Measurements from ENCODE around the gene SLC39A9.

GRCh38 chr14:69351911-69352310 lies 46.6 kb upstream of the SLC39A9 start:
- TF ChIP-seq MAX (IDR thresholded peaks at IDR 0.05) (no peak), EZH2phosphoT487 (IDR thresholded peaks at IDR 0.05; ENCODE audit: borderline replicate concordance) (no peak), POLR2A (IDR thresholded peaks at IDR 0.05; ENCODE audit: borderline replicate concordance, extremely low read depth, insufficient read depth, insufficient read length) (no peak), YY1 (IDR thresholded peaks at IDR 0.05; ENCODE audit: extremely low read depth, insufficient replicate concordance, low read depth, low read length) (no peak), RAD21 (IDR thresholded peaks at IDR 0.05; ENCODE audit: low read depth) (no peak), ZFX (IDR thresholded peaks at IDR 0.05) (no peak), EGR1 (IDR thresholded peaks at IDR 0.05; ENCODE audit: low read depth) (no peak), SIN3A (IDR thresholded peaks at IDR 0.05; ENCODE audit: low read depth) (no peak), POLR2AphosphoS5 (IDR thresholded peaks at IDR 0.05; ENCODE audit: low read depth, low read length) (no peak), EZH2 (IDR thresholded peaks at IDR 0.05) (no peak), ZNF274 (IDR thresholded peaks at IDR 0.05; ENCODE audit: low read depth, low read length) (no peak)
- TF ChIP-seq, protein P1, sequence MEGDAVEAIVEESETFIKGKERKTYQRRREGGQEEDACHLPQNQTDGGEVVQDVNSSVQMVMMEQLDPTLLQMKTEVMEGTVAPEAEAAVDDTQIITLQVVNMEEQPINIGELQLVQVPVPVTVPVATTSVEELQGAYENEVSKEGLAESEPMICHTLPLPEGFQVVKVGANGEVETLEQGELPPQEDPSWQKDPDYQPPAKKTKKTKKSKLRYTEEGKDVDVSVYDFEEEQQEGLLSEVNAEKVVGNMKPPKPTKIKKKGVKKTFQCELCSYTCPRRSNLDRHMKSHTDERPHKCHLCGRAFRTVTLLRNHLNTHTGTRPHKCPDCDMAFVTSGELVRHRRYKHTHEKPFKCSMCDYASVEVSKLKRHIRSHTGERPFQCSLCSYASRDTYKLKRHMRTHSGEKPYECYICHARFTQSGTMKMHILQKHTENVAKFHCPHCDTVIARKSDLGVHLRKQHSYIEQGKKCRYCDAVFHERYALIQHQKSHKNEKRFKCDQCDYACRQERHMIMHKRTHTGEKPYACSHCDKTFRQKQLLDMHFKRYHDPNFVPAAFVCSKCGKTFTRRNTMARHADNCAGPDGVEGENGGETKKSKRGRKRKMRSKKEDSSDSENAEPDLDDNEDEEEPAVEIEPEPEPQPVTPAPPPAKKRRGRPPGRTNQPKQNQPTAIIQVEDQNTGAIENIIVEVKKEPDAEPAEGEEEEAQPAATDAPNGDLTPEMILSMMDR (IDR thresholded peaks at IDR 0.05 in 2 of 3, conservative IDR thresholded peaks at IDR 0.05 in 1 of 3; ENCODE audit: borderline replicate concordance in 1 of 3, insufficient read depth in 1 of 3, low read depth in 2 of 3, low read length in 2 of 3) = no peak
- TF ChIP-seq, protein P2, sequence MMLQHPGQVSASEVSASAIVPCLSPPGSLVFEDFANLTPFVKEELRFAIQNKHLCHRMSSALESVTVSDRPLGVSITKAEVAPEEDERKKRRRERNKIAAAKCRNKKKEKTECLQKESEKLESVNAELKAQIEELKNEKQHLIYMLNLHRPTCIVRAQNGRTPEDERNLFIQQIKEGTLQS (IDR thresholded peaks at IDR 0.05) = no peak
- TF ChIP-seq, protein P3, sequence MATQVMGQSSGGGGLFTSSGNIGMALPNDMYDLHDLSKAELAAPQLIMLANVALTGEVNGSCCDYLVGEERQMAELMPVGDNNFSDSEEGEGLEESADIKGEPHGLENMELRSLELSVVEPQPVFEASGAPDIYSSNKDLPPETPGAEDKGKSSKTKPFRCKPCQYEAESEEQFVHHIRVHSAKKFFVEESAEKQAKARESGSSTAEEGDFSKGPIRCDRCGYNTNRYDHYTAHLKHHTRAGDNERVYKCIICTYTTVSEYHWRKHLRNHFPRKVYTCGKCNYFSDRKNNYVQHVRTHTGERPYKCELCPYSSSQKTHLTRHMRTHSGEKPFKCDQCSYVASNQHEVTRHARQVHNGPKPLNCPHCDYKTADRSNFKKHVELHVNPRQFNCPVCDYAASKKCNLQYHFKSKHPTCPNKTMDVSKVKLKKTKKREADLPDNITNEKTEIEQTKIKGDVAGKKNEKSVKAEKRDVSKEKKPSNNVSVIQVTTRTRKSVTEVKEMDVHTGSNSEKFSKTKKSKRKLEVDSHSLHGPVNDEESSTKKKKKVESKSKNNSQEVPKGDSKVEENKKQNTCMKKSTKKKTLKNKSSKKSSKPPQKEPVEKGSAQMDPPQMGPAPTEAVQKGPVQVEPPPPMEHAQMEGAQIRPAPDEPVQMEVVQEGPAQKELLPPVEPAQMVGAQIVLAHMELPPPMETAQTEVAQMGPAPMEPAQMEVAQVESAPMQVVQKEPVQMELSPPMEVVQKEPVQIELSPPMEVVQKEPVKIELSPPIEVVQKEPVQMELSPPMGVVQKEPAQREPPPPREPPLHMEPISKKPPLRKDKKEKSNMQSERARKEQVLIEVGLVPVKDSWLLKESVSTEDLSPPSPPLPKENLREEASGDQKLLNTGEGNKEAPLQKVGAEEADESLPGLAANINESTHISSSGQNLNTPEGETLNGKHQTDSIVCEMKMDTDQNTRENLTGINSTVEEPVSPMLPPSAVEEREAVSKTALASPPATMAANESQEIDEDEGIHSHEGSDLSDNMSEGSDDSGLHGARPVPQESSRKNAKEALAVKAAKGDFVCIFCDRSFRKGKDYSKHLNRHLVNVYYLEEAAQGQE (IDR thresholded peaks at IDR 0.05; ENCODE audit: low read depth) = no peak
